Fibroblast of lung (primary cell): ENCODE data around the gene DNAJC24. TPM values are rescaled to one million over a fixed set of nuclear protein-coding genes. Genes with fewer than 3 reads are reported as not detected.

Source experiments
- DNase-seq, 2 donors: peaks; one replicate each; pipeline versions ENCODE4 v3.0.0 to v3.0.0-alpha.2; 2010; ENCODE audit warnings: low read depth in 2 of 2
- H2AFZ ChIP-seq: 2 replicates; pipeline ENCODE4 v1.5.1; 2012; ENCODE audit warnings: low read length, control low read depth, inconsistent platforms
- H3K27ac ChIP-seq: 2 replicates; pipeline ENCODE4 v1.5.1; 2011; ENCODE audit warnings: low read length, control low read depth; ENCODE audit not compliant: insufficient read depth
- H3K27me3 ChIP-seq: 2 replicates; pipeline ENCODE4 v1.5.1; 2011; ENCODE audit warnings: mild to moderate bottlenecking, low read length; ENCODE audit not compliant: control insufficient read depth, insufficient read depth
- H3K36me3 ChIP-seq: 2 replicates; pipeline ENCODE4 v1.5.1; 2011; ENCODE audit warnings: low read length; ENCODE audit not compliant: control insufficient read depth, insufficient read depth
- H3K4me1 ChIP-seq: 2 replicates; pipeline ENCODE4 v1.5.1; 2011; ENCODE audit warnings: low read length; ENCODE audit not compliant: control insufficient read depth, insufficient read depth; ENCODE audit errors: extremely low read depth
- H3K4me2 ChIP-seq: 2 replicates; pipeline ENCODE4 v1.5.1; 2011; ENCODE audit warnings: low read length, control low read depth; ENCODE audit not compliant: insufficient read depth; ENCODE audit errors: extremely low read depth
- H3K4me3 ChIP-seq, 4 experiments: fragments of 200-600 bp in 1 of 4; sonication (generic) in 1 of 4; replicated peaks in 1 of 4; 2 replicates each; pipeline ENCODE4 v1.5.1; 2011 to 2016; ENCODE audit warnings: low read length in 4 of 4, low read depth in 3 of 4, mild to moderate bottlenecking in 3 of 4, control low read depth in 2 of 4, inconsistent platforms in 1 of 4, mixed read lengths in 1 of 4; ENCODE audit not compliant: insufficient read depth in 1 of 4; ENCODE audit errors: control extremely low read depth in 1 of 4
- H3K79me2 ChIP-seq: 2 replicates; pipeline ENCODE4 v1.5.1; 2012; ENCODE audit warnings: mild to moderate bottlenecking, low read length, inconsistent platforms; ENCODE audit not compliant: control insufficient read depth, insufficient read depth
- H3K9ac ChIP-seq: 2 replicates; pipeline ENCODE4 v1.5.1; 2011; ENCODE audit warnings: mild to moderate bottlenecking, low read length, control low read depth; ENCODE audit not compliant: insufficient read depth
- H3K9me3 ChIP-seq: 2 replicates; pipeline ENCODE4 v1.5.1; 2012; ENCODE audit warnings: low read depth, low read length; ENCODE audit not compliant: control insufficient read depth, insufficient read depth
- H4K20me1 ChIP-seq: 2 replicates; pipeline ENCODE4 v1.5.1; 2011; ENCODE audit warnings: low read length; ENCODE audit not compliant: control insufficient read depth, insufficient read depth; ENCODE audit errors: extremely low read depth
- CTCF ChIP-seq, 2 donors: IDR thresholded peaks in 1 of 2; conservative IDR thresholded peaks in 1 of 2; 1 replicate in 1 of 2; 2 replicates in 1 of 2; pipeline ENCODE4 v1.5.1; 2011 to 2012; ENCODE audit warnings: low read length in 2 of 2, control low read depth in 1 of 2, inconsistent platforms in 1 of 2, low read depth in 1 of 2, mild to moderate bottlenecking in 1 of 2
- EZH2 ChIP-seq: IDR thresholded peaks from 2 replicates; pipeline ENCODE4 v1.5.1; 2012; ENCODE audit warnings: low read length, control low read depth, mild to moderate bottlenecking; ENCODE audit errors: missing control alignments
- polyA plus RNA-seq, 2 donors: library from polyadenylated mRNA; depleted of rRNA in 1 of 2; stranded (reverse) in 1 of 2; unstranded in 1 of 2; fragments of >200 nt; gene quantifications; 2 replicates each; pipeline ENCODE4 v1.2.1, GENCODE V29; 2011 to 2012; ENCODE audit warnings: missing spikeins in 1 of 2
- total RNA-seq: library from RNA; depleted of rRNA; stranded (reverse); fragments of >200 nt; gene quantifications from 2 replicates; pipeline ENCODE4 v1.2.1, GENCODE V29; 2014

The DNAJC24 gene
- total and polyA plus RNA-seq, 2 donors (not counting 1 experiment from before 2014, with no cell fraction given), result 13.3 to 19.2 TPM

GRCh38 chr11:31383116-31383515 is 13.5 kb downstream of the DNAJC24 start:
- H3K4me1 ChIP-seq, result no peaks in the 10 kb centered on the region
- H3K9me3 ChIP-seq, result no peaks in the 10 kb centered on the region
- no peaks in the 10 kb centered on the region for H3K27me3 ChIP-seq
- H4K20me1 ChIP-seq, result no peaks in the 10 kb centered on the region
- no peak overlapping the region for H2AFZ ChIP-seq
- H3K27ac ChIP-seq, result no peak overlapping the region
- no peak overlapping the region for H3K4me2 ChIP-seq
- no peak overlapping the region for H3K4me3 ChIP-seq
- DNase-seq, result no peak
- TF ChIP-seq EZH2 (no peak), CTCF (conservative IDR thresholded peaks at IDR 0.05 in 1 of 2, IDR thresholded peaks at IDR 0.05 in 1 of 2; ENCODE audit: low read depth in 1 of 2, low read length in 2 of 2) (no peak)
- H3K79me2 ChIP-seq, result no peaks in the 10 kb centered on the region
- no peaks in the 10 kb centered on the region for H3K36me3 ChIP-seq
- H3K9ac ChIP-seq, result no peak overlapping the region

GRCh38 chr11:31387379-31387778 is 17.7 kb downstream of the DNAJC24 start:
- peak in 1 of 2 donors; percentile 20 for DNase-seq
- Histone ChIP-seq H2AFZ (no peak overlapping the region), H3K27me3 (no peaks in the 10 kb centered on the region), H3K36me3 (no peaks in the 10 kb centered on the region), H3K79me2 (no peaks in the 10 kb centered on the region), H3K9ac (no peak overlapping the region), H3K4me3 (no peak overlapping the region), H3K4me2 (no peak overlapping the region), H3K9me3 (no peaks in the 10 kb centered on the region), H3K27ac (no peak overlapping the region), H3K4me1 (no peaks in the 10 kb centered on the region), H4K20me1 (no peaks in the 10 kb centered on the region)
- TF ChIP-seq EZH2, result no peak
- no peak for TF ChIP-seq CTCF (conservative IDR thresholded peaks at IDR 0.05 in 1 of 2, IDR thresholded peaks at IDR 0.05 in 1 of 2; ENCODE audit: low read depth in 1 of 2, low read length in 2 of 2)

GRCh38 chr11:31397239-31397834 is 27.7 kb downstream of the DNAJC24 start:
- Histone ChIP-seq H2AFZ (no peak overlapping the region), H3K27me3 (no peaks in the 10 kb centered on the region), H3K4me3 (no peak overlapping the region), H4K20me1 (no peaks in the 10 kb centered on the region), H3K4me1 (no peaks in the 10 kb centered on the region), H3K9me3 (no peaks in the 10 kb centered on the region), H3K27ac (no peak overlapping the region), H3K36me3 (no peaks in the 10 kb centered on the region), H3K9ac (no peak overlapping the region), H3K79me2 (no peaks in the 10 kb centered on the region), H3K4me2 (no peak overlapping the region)
- peak in 1 of 2 donors; percentile 61 for TF ChIP-seq CTCF (conservative IDR thresholded peaks at IDR 0.05 in 1 of 2, IDR thresholded peaks at IDR 0.05 in 1 of 2; ENCODE audit: low read depth in 1 of 2, low read length in 2 of 2)
- TF ChIP-seq EZH2, result no peak
- peak in 1 of 2 donors; percentile 38 for DNase-seq
